Epidermal melanocyte (primary cell): Measurements from ENCODE around the gene PALLD.

ENCODE experiments used
- DNase-seq: peaks from one replicate; pipeline ENCODE4 v3.0.0; 2011; ENCODE audit warnings: low spot score; ENCODE audit not compliant: insufficient read length

The PALLD gene

DNA sequence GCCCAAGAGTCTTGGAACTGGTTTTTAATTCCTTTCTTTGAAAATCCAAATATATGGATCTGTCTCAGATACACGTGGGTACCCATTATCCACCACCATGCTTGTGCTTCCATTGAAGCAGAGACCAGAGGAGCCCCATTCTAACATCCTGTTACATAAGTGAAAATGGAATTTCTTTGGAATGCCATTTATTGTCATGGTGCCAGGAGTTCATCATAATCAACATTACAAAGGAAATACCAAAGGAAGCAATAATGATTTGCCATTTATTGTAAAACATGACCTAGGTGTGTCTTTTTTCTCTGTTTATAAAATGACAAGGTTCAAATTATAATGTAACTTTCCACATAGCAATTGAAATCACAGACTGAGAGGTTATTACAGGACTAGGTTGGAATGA lies 61.7 kb downstream of the PALLD start:
- no peak for DNase-seq

DNA sequence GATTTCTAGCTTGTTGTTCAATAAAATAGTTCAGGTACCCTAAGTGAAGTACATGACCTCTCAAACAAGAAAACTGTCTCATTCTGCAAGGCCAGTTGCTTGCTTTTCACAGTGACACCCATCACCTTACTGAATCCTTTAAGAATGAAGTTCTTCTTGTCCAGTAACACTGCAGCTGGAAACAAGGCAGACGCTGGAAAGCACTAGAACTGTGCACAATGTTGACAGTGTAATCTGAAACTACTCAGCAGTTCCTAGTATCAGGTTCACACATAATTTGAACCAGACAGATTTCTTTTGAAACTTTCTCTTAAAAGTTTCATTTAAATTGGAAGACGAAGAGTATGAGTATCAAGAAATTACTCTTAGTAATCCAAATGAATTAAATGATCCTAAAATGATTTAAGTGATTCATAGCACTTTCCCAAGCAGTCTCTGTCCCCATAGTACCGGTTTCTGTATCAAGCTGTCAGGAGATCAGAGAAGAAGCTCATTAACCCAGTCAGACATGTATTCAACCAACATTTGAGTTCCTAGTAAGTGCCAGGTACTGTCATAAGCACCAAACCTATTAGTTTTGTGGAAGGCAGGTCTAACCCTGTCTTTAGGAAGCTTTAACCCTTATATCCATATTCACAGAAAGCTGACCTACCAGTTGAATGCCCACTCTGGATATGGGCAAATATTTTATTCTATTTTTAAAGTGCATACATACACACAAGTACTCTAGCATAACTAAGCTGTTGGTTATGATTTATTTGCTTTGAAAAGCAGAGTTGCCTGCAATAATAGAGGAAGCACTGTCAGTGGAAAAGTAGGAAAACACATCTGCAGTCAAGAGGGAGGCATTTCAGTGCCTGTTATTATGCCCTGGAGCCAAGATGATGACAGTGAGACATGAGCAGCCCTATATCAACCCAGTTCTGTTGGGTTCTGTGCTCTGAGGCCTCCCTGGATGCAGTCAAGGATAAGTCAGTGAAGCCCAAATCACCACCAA lies 63.6 kb downstream of the PALLD start:
- no peak for DNase-seq

DNA sequence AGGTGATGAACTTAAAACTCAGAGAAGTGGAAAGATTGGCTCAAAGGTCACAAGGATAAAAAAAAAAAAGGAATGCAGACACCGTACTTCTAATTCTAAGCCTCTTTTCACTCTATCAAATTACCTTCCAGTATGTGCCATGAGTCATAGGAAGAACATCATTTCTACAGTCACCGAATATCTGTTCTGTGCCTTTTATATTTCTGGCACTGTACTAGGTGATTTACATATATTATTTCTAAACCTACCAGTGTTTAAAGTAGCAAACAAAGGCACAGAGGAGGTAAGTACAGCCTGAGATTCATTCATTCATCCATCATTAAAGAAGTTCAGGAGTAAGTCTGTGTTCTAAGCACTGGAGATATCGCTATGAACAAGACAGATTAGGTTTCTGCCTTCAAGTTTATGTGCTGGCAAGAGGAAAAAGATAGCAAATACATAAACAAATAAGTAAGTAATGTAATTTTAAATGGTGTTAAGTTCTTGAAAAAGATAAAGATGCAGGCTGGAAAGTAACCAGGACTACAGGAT lies 65.3 kb downstream of the PALLD start:
- DNase-seq, result no peak

DNA sequence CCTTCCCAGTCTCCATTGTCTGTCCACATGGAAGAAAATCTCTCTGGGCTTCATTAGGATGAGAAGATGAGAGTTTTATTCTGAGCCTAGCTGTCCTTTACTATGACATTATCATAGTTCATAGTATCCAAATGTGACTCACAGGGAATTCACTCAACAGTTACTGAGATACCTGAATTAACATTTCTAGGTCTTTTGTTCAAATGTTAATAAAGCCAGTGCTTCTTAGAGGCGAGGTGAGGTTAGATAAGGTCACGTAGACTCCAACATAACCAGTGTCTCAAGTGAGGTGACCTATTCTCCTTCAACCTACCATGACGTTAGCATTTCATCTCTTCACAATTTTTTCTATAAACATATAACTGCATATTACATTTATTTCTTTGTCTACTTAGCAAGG lies 67.2 kb downstream of the PALLD start:
- DNase-seq, result no peak

DNA sequence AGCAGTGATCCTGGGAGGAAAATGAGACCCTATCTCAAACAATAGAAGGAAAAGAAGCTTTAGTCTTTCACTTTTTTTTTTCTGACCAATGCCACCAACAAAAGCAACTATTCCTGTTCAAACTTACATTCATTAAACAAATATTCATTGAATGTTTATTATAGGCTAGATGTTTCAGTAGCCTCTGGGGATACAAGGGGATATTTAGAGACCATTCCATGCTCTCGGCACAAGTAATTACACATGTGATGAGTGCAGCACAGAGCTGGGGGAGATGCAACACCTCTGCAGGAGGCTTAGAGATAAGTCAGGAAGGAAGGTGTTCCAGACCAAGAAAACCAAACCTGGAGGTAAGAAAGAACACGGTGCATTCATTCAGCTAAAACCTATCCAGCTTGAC lies 68.3 kb downstream of the PALLD start:
- no peak for DNase-seq

DNA sequence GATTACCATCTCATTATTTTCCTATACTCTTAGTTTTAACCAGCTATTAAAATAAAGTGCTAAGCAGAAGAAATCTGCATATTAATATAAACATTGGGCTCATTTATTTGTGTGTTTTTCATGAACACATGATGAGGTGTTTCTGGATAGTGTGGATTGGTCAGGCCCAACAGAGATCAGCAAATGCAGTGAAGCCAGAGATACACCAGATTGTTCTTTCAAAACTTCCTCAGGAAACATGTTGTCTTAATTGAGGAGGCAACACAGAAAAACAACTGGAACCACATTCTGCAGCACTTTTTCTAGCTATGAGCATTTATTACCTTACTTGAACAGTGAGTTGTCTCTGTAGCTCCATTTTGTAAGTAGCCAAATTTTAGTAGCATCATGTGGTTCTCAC lies 69.9 kb downstream of the PALLD start:
- DNase-seq, result no peak

DNA sequence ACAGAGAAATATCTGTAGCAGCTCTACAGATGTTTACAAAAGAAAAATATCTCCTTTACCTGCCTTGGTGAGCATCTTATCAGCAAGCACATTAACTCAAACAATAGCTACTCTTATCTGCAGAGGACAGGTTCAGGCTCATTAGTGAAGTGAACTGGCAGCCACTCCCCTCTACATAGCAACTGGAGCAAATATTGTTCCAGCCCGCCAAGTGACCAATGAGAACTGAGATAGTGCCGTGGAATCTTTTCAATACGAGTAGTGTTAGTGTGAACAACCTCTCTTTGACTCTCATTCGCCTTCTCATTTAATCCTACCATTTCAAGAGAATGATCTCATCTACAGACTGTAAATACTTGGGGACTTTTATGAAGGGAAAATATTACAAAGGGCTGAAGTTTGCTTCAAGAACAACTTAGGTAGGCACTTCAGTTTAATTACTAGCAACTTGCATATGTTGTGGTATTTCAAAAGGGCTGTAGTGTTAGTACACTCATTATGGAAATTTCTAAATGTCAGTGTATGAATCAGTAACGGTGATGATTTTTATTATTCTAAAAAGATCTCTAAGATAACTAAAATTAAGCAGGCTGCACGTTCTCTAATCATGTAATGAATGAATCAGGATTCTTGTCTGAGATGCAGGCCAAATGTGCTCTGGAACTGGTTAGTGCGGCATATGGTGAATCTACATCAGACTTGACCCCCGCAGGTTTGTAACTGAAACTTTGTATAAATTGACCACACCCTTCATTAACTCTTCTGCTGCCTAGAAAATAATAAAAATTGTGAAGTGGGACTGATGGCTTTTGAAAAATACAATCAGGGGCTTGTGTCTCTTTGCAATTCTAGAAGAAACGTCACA lies 72.4 kb downstream of the PALLD start:
- no peak for DNase-seq

DNA sequence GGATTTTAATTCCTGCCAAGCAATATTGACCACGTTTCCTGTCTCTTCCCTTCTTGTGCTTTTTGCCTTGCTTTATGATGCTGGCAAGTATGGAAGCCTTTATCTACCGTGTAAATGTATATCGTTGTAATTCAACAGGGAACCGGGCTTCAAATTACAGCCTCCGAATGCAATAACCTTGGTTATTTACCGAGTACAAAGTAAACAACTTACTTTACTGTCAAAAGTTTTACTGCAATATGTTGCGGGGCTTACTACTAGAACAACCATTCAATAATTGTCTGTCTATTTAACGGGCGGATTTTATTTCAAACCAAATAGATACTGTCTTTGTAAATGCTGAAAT lies 73.1 kb downstream of the PALLD start:
- no peak for DNase-seq

DNA sequence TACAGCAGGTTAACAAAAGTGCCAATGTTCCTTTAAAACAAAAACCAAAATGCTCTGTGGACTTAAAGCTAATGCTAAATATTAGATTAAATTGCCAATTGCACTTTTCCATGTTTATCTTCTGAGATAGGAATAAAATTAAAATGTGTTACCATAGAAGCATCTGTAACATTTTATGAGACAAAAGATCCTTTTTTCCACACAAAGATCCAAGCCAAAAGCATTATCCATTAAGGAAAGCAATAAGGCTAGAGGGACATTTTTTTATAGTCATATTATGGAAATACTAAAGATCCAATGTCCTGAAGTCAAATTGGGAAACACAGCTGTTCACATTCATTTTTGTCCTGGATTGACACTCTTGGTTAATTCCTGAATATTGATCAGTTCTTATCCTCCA lies 73.6 kb downstream of the PALLD start:
- DNase-seq, result no peak

DNA sequence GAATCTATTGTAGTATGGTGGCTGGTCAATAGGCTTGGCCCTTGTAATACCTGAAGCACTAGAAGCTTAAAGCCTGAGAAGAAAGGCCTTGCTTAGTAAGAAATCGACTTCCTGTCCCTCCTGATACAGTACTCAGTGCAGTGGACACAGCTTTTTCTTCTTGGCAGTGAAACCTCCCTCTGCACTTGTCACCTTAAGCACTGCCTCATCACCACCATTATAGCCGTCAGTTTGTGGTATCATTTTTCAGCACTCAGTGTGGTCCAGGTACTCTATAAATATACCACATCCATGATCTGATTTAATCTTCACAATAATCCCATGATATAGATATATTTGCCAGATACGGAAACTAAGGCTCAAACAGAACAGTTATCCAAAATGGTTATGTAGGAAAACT lies 75.2 kb downstream of the PALLD start:
- DNase-seq, result no peak

DNA sequence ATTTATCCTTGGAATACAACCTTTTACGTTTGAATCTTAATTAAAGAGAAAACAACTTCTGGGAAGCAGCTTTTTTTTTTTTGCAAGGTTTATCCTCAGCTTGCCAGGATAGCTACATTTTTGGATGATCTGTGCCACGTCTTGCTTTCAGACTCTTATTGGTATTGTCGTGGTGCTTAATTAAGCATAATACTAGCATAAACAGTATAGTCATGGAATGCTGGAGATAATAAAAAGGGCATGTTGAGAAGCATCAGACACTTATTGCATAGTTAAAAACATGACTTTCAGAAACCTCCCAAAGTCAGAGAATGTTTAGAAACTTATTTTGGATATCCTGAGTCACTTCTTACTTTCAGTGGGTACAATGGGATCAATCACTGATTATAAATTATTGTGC lies 77.0 kb downstream of the PALLD start:
- DNase-seq, result no peak

DNA sequence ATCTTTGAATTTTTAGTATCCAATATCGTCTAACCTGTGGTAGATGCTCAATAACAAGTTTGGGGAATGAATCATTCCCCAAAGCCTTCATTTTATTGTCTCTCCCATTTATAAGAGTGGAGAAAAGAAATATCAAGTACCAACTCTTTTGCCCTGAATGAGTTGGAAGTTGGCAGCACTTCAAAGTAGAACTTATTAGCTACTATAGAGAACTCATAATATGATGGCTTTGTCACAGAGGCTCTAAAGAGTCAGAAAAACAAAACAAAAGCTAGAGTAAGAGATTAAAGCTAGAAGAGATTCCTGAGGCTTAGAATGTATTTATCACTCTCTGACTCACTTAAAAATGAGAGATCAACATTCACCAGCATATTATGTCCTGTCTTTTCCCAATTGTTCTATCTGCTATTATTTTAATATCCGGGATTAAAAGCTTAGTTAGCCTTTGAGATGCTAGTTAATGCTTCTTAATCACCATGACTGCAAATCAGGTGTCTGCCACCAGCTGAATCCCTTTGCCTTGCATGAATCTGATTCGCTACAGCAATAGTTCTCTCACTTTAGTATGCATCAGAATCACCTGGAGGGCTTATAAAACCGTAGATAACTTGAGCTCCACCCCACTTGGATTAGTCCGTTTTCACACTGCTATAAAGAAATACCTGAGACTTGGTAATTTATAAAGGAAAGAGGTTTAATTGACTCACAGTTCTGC lies 77.9 kb downstream of the PALLD start:
- no peak for DNase-seq

DNA sequence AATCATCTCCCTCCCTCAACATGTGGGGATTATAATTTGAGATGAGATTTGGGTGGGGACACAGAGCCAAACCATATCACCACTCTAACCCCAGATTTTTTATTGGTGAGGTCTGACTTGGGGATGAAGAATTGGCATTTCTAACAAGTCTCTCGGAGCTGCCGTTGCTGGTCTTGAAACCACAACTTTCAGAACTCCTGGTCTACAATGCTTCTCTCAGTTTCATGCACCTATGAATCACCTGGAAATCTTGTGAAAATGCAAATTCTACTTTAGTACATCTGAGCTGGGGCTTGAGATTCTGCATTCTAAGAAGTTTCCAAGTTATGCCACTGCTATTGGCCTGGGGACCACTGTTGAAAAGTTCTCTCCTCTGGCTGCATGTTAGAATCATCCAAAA lies 78.6 kb downstream of the PALLD start:
- DNase-seq, result no peak

DNA sequence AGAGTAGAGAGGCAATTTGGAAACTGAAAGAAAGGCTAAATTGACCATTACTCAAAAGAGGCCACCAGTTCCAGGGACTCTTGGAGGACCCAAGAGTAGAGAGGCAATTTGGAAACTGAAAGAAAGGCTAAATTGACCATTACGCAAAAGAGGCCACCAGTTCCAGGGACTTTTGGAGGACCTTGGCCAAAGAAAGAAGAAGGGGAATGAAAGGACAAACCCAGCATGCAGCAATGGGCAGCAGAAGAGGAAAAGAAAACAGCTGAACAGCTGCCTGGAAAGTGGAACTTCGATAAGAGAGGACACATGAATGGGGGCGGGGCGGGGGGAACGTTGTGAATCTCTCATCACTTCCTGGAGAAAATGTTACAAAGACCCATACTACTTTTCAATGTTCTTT lies 80.8 kb downstream of the PALLD start:
- DNase-seq, result no peak

DNA sequence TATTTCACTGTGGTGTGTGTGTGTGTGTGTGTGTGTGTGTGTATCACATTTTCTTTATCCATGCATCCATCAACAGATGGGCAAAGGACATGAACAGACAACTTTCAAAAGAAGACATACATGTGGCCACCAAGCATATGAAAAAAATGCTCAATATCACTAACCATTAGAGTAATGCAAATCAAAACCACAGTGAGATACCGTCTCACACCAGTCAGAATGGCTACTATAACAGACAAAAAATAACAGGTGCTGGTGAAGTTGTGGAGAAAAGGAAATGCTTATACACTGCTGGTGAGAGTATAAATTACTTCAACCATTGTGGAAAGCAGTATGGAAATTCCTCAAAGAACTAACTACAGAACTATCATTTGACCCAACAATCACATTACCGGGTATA lies 83.4 kb downstream of the PALLD start:
- DNase-seq, result no peak

DNA sequence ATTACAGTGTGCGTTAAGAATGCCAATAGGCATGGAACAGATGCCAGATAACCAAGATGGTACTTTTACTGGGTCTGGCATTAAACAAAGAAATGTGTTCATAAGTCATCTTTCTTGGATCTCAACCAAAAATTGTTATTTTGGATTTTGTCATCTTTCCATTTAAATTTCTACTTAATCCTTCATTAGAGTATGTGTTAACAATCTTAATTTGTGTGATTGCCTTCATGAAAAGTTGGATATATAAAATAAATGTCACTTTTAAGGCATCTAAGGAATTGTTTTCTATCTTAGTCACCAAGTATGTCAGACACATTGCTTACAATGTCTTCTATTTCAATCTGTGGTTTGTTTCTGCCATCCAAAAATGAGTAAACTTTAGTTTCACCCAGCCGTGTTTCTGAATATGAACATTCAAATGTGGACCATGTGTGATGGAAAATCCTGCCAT lies 87.5 kb downstream of the PALLD start:
- DNase-seq, result peak; percentile 30

DNA sequence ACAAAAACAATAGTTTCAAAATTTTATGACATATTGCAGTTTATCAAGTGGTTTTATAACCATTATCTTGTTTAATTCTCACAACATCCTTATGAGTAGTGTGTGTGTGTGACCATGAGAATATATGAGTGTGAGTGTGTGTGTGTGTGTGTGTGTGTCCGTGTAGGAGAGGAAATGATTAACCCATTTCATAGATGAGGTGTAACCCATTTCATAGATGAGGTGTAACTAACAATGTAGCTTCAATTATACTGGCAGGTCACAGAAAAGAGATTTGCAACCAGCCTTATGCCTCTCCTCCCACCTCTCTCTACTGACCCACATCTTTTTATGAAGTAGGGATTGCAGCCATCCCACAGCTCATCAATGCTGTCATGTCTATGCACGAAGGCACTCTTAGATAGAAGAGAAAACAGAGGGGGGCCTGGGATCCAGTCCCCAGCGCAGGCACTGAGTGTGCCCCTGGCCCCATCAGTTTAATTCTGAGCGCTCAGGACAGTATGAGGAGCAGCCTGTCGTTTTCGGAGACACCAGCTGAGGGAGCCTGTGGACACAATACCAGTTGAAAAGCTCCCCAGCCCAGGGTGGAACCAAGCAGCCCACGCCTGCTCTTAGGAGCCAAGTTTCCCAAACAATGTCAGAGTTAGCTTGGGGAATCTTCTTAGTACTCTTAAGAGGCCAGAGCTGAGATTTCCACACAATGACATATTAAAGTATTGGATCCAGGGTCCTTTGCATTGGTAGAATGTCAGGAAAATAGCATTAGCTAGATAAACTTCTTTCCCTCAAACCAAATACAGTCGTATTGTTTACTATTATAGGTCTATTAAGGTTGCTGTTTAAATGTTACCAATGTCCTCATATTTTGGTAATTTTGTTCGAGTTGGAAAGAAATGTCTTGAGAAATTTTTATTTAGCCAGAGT lies 88.6 kb downstream of the PALLD start:
- DNase-seq, result peak; percentile 54

DNA sequence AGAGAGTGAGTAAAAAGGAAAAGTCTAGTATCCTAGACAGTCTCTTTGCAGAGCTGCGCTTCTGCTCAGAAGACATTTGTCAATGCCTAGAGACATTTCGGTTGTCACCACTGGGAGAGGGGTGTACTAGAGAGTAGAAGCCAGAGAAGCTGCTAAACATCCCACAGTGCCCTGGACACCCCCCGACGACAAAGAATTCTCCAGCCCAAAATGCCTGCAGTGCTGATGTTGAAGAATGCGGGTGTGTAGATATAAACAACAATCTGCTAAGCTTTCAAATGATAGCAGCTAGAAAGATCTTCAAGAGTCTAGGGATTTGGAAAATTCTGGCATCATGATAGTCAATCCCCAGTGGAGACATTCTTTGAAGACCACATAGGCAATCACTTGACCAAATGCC lies 90.1 kb downstream of the PALLD start:
- no peak for DNase-seq

DNA sequence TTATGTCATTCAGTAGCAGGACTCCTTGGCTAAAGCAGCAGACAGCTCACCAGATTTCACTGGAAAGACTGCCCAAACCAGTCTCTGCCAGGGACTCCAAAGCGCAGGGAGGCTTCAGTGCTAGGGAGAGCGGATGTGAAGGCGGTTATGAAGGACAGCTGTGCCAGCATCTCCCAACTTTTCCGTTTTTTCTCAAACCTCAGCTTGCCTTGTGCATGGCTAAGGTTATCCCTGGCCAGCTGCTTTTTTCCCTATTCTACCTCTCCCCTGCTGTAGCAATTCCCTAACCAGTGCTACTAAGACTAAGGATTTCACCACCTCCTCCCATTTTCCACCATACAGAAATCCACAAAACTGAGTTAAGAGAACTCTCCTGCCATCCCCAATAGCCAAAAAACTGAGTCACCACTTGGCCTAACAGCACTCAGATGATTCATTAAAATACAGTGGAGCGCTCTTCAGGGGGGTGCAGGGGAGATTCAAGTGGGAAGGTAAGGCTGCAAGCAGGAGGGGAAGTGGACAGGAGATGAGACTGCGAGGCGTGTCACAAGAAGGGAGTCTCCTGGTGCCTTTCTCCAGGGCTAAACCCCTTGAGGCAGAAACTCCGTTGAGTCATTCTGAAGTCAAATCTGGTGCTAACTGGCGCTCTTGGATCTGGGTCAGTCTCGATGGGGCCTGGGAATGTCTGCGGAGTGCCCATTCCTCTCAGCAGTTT lies 90.7 kb downstream of the PALLD start:
- no peak for DNase-seq
